Thyroid gland (tissue), 4 donors: Measurements from ENCODE around the gene MAP2K5.

ENCODE experiments used
- CTCF ChIP-seq, 6 experiments: fragments of 200-600 bp in 3 of 6; fragments of 450-650 bp in 3 of 6; sonication (generic) in 3 of 6; IDR thresholded peaks; one replicate each; pipeline ENCODE4 v1.5.1; 2016 to 2019; ENCODE audit warnings: antibody characterized with exemption in 6 of 6, mild to moderate bottlenecking in 2 of 6, inconsistent platforms in 1 of 6, moderate library complexity in 1 of 6
- POLR2A ChIP-seq, 2 donors: fragments of 450-650 bp; IDR thresholded peaks; one replicate each; pipeline ENCODE4 v1.6.1; 2017; ENCODE audit warnings: antibody characterized with exemption in 2 of 2, mild to moderate bottlenecking in 2 of 2, moderate library complexity in 1 of 2

DNA sequence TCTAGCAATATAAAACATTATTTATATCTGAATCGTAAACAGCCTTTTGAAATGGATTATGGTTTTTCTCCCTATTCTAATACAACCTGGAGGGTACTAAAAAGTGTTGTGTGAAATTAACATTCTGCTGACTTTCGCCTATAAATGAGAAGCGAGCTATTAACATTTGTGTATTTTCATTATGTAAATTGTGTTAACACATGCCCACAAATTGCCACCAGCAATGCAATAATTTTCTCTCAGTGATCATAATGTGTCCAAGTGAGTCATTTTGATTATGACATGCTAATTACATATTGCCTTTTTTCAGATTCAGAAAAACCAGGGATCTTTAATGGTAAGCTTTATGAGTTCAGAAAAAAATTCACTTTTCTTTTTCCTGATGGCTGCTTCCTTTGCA lies 205.4 kb downstream of the MAP2K5 start:
- no peak for TF ChIP-seq POLR2A (IDR thresholded peaks at IDR 0.05)
- no peak for TF ChIP-seq CTCF (IDR thresholded peaks at IDR 0.05)
